ENCODE results near the gene MYO15A. TPM values are rescaled to one million over a fixed set of nuclear protein-coding genes. Genes with fewer than 3 reads are reported as not detected.

The MYO15A gene
- polyA plus RNA-seq, 1 donor (not counting 4 experiments of a cell fraction or from before 2014, with no cell fraction given) = 0.20 TPM

DNA sequence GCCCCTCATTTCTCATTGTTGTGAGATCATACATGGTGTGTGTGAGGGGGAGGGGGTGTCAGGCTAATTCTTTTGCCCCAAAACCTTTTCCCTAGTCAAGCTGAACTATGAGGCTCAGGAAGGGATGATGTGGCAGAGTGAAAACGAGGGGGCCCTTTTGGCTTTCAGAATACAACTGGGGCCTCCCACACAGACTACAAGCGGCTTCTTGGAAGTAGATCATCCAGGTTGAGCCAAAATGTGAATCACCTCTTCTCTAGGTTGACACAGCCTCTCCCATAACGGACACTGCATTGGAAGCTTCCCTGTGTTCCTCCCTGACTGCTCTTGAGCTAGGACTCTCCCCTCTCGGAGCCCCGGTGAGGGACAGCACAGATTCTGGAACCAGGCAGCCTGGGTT is 72.8 kb downstream of the MYO15A start:
- no peak overlapping the region for H3K9ac ChIP-seq (ENCODE audit: control insufficient read depth, extremely low read depth, insufficient read depth, low read length)
- no peak overlapping the region for H3K4me2 ChIP-seq (ENCODE audit: control insufficient read depth, extremely low read depth, insufficient read depth, low read depth, low read length)
- no peaks in the 10 kb centered on the region for H3K27me3 ChIP-seq (ENCODE audit: control insufficient read depth, extremely low read depth, insufficient read depth, low read length)
- peaks cover 23% of the 10 kb centered on the region for H3K4me1 ChIP-seq (ENCODE audit: control insufficient read depth, extremely low read depth, insufficient read depth, low read length)
- dilution Hi-C loops (cut with MboI; ENCODE audit: extremely low pct_ligation_motif_present, low sequenced_read_pairs) = no loop called here
- DNase-seq (ENCODE audit: low read depth, low spot score) (no peak), FAIRE-seq (no peak)
- H3K4me3 ChIP-seq (ENCODE audit: control insufficient read depth in 2 of 3, extremely low read depth in 1 of 3, insufficient read depth in 2 of 3, low read depth in 1 of 3, low read length in 3 of 3) = no peak overlapping the region
- H3K9me1 ChIP-seq (ENCODE audit: control insufficient read depth, extremely low read depth, insufficient read depth, low read length) = peaks cover 2% of the 10 kb centered on the region
- peaks cover 12% of the 10 kb centered on the region for H4K20me1 ChIP-seq (ENCODE audit: control insufficient read depth, extremely low read depth, insufficient read depth, low read length)
- no peaks in the 10 kb centered on the region for H3K9me3 ChIP-seq (ENCODE audit: control insufficient read depth, low read depth, low read length)
- H3K36me3 ChIP-seq (ENCODE audit: control insufficient read depth in 2 of 2, extremely low read depth in 1 of 2, insufficient read depth in 2 of 2, low read length in 2 of 2) = peaks cover 0 to 3% of the 10 kb centered on the region in 2 experiments
- TF ChIP-seq, protein P1, sequence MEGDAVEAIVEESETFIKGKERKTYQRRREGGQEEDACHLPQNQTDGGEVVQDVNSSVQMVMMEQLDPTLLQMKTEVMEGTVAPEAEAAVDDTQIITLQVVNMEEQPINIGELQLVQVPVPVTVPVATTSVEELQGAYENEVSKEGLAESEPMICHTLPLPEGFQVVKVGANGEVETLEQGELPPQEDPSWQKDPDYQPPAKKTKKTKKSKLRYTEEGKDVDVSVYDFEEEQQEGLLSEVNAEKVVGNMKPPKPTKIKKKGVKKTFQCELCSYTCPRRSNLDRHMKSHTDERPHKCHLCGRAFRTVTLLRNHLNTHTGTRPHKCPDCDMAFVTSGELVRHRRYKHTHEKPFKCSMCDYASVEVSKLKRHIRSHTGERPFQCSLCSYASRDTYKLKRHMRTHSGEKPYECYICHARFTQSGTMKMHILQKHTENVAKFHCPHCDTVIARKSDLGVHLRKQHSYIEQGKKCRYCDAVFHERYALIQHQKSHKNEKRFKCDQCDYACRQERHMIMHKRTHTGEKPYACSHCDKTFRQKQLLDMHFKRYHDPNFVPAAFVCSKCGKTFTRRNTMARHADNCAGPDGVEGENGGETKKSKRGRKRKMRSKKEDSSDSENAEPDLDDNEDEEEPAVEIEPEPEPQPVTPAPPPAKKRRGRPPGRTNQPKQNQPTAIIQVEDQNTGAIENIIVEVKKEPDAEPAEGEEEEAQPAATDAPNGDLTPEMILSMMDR (optimal IDR thresholded peaks at IDR 0.05 in 1 of 3, IDR thresholded peaks at IDR 0.05 in 1 of 3, conservative IDR thresholded peaks at IDR 0.05 in 1 of 3; ENCODE audit: extremely low read depth in 1 of 3, insufficient read depth in 2 of 3, low read length in 3 of 3) = no peak
- TF ChIP-seq EZH2 (IDR thresholded peaks at IDR 0.05; ENCODE audit: low read length) = no peak
- no peak overlapping the region for H2AFZ ChIP-seq (ENCODE audit: control insufficient read depth, low read length)
- peaks cover 26% of the 10 kb centered on the region for H3K79me2 ChIP-seq (ENCODE audit: control insufficient read depth, insufficient read depth, low read length)
- no peak overlapping the region for H3K27ac ChIP-seq (ENCODE audit: control insufficient read depth, insufficient read depth, low read length)

DNA sequence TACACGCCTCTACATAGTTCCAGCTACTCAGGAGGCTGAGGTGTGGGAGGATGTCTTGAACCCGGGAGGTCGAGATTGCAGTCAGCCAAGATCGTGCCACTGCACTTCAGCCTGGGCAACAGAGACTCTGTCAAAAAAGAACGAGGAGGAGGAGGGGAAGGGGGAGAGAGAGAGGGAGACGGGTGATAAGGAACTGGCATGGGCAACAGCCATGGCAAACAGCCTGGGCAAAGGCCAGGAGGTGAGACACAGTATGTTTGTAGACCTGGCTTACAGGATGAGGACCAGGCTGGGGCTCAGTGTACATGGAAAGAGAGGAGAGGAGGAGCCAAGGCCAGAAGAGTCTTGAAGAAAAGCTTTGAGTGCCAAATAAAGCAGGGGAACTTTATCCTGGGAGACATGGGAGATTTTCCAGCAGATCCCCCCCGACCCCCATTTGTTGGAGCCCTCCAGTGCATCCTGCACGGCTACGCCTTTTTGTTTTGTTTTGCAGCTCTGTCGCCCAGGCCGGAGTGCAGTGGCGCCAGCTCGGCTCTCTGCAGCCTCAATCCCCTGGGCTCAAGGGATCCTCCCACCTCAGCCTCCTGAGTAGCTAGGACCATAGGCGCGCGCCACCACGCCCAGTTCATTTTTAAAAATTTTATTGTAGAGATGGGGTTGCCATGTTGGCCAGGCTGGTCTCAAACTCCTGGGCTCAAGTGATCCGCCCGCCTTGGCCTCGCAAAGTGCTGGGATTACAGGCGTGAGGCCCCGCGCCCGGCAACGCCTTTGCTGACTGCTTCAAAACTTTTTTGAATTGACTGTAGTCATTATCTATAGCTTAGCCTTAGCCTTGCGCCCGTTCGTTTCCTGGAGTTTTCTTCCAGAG is 73.8 kb downstream of the MYO15A start:
- Histone ChIP-seq H3K9me3 (ENCODE audit: control insufficient read depth, low read depth, low read length) (no peaks in the 10 kb centered on the region), H3K9ac (ENCODE audit: control insufficient read depth, extremely low read depth, insufficient read depth, low read length) (peak overlapping the region; percentile 90), H3K79me2 (ENCODE audit: control insufficient read depth, insufficient read depth, low read length) (peaks cover 36% of the 10 kb centered on the region), H3K36me3 (ENCODE audit: control insufficient read depth in 2 of 2, extremely low read depth in 1 of 2, insufficient read depth in 2 of 2, low read length in 2 of 2) (peaks cover 0 to 3% of the 10 kb centered on the region in 2 experiments), H3K9me1 (ENCODE audit: control insufficient read depth, extremely low read depth, insufficient read depth, low read length) (peaks cover 2% of the 10 kb centered on the region), H2AFZ (ENCODE audit: control insufficient read depth, low read length) (peak overlapping the region; percentile 81), H3K4me3 (ENCODE audit: control insufficient read depth in 2 of 3, extremely low read depth in 1 of 3, insufficient read depth in 2 of 3, low read depth in 1 of 3, low read length in 3 of 3) (peak overlapping the region; percentile 78 to 91 (median 90)), H3K27ac (ENCODE audit: control insufficient read depth, insufficient read depth, low read length) (peak overlapping the region; percentile 92), H3K4me1 (ENCODE audit: control insufficient read depth, extremely low read depth, insufficient read depth, low read length) (peaks cover 33% of the 10 kb centered on the region), H3K27me3 (ENCODE audit: control insufficient read depth, extremely low read depth, insufficient read depth, low read length) (no peaks in the 10 kb centered on the region), H4K20me1 (ENCODE audit: control insufficient read depth, extremely low read depth, insufficient read depth, low read length) (peaks cover 20% of the 10 kb centered on the region), H3K4me2 (ENCODE audit: control insufficient read depth, extremely low read depth, insufficient read depth, low read depth, low read length) (peak overlapping the region; percentile 97)
- dilution Hi-C loops (cut with MboI; ENCODE audit: extremely low pct_ligation_motif_present, low sequenced_read_pairs) = no loop called here
- no peak for TF ChIP-seq EZH2 (IDR thresholded peaks at IDR 0.05; ENCODE audit: low read length)
- FAIRE-seq (no peak), DNase-seq (ENCODE audit: low read depth, low spot score) (no peak)

All from keratinocyte (primary cell).